NCI-H2171 (cell line): ENCODE results near the gene EFCAB9.
"Not testable (repeated sequence)": the region's sequence is repeated elsewhere in the genome, so short reads cannot be mapped to it uniquely, and the experiment has no call there.

Source experiments
- DNase-seq: peaks from one replicate; lab custom pipeline; 2025; lab: John Stamatoyannopoulos, UW

Gene EFCAB9

GRCh38 chr5:172193872-172194271, at the start of gene EFCAB9:
TSS of gene EFCAB9 (plus strand) at chr5:172194172. CDS start at chr5:172194173, 1 bp downstream.
- no peak for DNase-seq

- DNase-seq, result no peak
These were observed 49.6 kb upstream of the EFCAB9 start for GRCh38 chr5:172144291-172144815.

- no peak for DNase-seq
These were observed 48.8 kb upstream of the EFCAB9 start for GRCh38 chr5:172144931-172145869.

GRCh38 chr5:172145870-172146747, 47.9 kb upstream of the EFCAB9 start:
- no peak for DNase-seq

- DNase-seq, result no peak
These were observed 47.3 kb upstream of the EFCAB9 start for GRCh38 chr5:172146748-172147092.

GRCh38 chr5:172147857-172148256, 46.1 kb upstream of the EFCAB9 start:
- DNase-seq, result no peak

- DNase-seq, result no peak
These were observed 45.6 kb upstream of the EFCAB9 start for GRCh38 chr5:172148381-172148780.

- DNase-seq, result no peak
These were observed 44.9 kb upstream of the EFCAB9 start for GRCh38 chr5:172149073-172149472.

- DNase-seq, result not testable (repeated sequence)
These were observed 44.5 kb upstream of the EFCAB9 start for GRCh38 chr5:172149481-172149880.

- no peak for DNase-seq
These were observed 43.2 kb upstream of the EFCAB9 start for GRCh38 chr5:172150514-172151425.

- DNase-seq, result no peak
These were observed 42.2 kb upstream of the EFCAB9 start for GRCh38 chr5:172151661-172152210.

GRCh38 chr5:172153695-172154094, 40.3 kb upstream of the EFCAB9 start:
- no peak for DNase-seq

GRCh38 chr5:172155101-172155500, 38.9 kb upstream of the EFCAB9 start:
- not testable (repeated sequence) for DNase-seq

- DNase-seq, result no peak
These were observed 37.4 kb upstream of the EFCAB9 start for GRCh38 chr5:172156541-172156994.

GRCh38 chr5:172159016-172159415, 35.0 kb upstream of the EFCAB9 start:
- DNase-seq, result no peak

GRCh38 chr5:172160506-172160905, 33.5 kb upstream of the EFCAB9 start:
- no peak for DNase-seq

- no peak for DNase-seq
These were observed 31.5 kb upstream of the EFCAB9 start for GRCh38 chr5:172162323-172162986.

GRCh38 chr5:172162987-172163343, 31.0 kb upstream of the EFCAB9 start:
- no peak for DNase-seq

GRCh38 chr5:172163346-172163745, 30.6 kb upstream of the EFCAB9 start:
- DNase-seq, result no peak

GRCh38 chr5:172164769-172165212, 29.2 kb upstream of the EFCAB9 start:
- DNase-seq, result no peak

GRCh38 chr5:172165465-172165864, 28.5 kb upstream of the EFCAB9 start:
- DNase-seq, result no peak
